OCI-LY3 (cell line): ENCODE data around the gene MYO15B.

Experiments
- H2AFZ ChIP-seq: fragments of 200-600, 300-600 bp; shearing (Covaris generic); 2 replicates; pipeline ENCODE4 v1.6.0; 2014; ENCODE audit warnings: antibody characterized with exemption, low read depth, low read length
- H3K27ac ChIP-seq: fragments of 200-600, 300-600 bp; sonication (generic); 2 replicates; pipeline ENCODE4 v1.5.1; 2014; ENCODE audit warnings: mild to moderate bottlenecking, low read length, moderate library complexity, mixed read lengths
- H3K27me3 ChIP-seq: fragments of 200-600, 300-600 bp; sonication (generic); 2 replicates; pipeline ENCODE4 v1.6.1; 2014; ENCODE audit warnings: low read depth, low read length, mixed read lengths
- H3K36me3 ChIP-seq: fragments of 200-600, 300-600 bp; sonication (generic); replicated peaks from 2 replicates; pipeline ENCODE3; 2014; ENCODE audit warnings: low read depth, low read length, mixed read lengths
- H3K4me1 ChIP-seq: fragments of 300-600, 200-600 bp; sonication (generic); 2 replicates; pipeline ENCODE4 v1.6.1; 2014; ENCODE audit warnings: low read length, mixed read lengths
- H3K4me2 ChIP-seq: fragments of 200-600, 300-600 bp; sonication (generic); 2 replicates; pipeline ENCODE4 v1.6.1; 2014; ENCODE audit warnings: low read length, mixed read lengths
- H3K4me3 ChIP-seq: fragments of 300-600, 200-600 bp; sonication (generic); 2 replicates; pipeline ENCODE4 v1.5.1; 2014; ENCODE audit warnings: antibody characterized with exemption, mild to moderate bottlenecking, low read length, moderate library complexity
- H3K79me2 ChIP-seq: fragments of 300-600, 200-600 bp; shearing (Covaris generic); 2 replicates; pipeline ENCODE4 v1.6.1; 2014; ENCODE audit warnings: mild to moderate bottlenecking, low read length, mixed read lengths
- H3K9ac ChIP-seq: fragments of 300-600, 200-600 bp; shearing (Covaris generic); 2 replicates; pipeline ENCODE4 v1.6.0; 2014; ENCODE audit warnings: mild to moderate bottlenecking, low read length, moderate library complexity
- H3K9me3 ChIP-seq: fragments of 200-600, 300-600 bp; shearing (Covaris generic); 2 replicates; pipeline ENCODE4 v1.6.1; 2014; ENCODE audit warnings: low read length, mixed read lengths; ENCODE audit not compliant: insufficient read depth
- H4K20me1 ChIP-seq: fragments of 200-600, 300-600 bp; sonication (generic); 2 replicates; pipeline ENCODE4 v1.6.1; 2016; ENCODE audit warnings: low read length, mixed read lengths; ENCODE audit not compliant: insufficient read depth
- EZH2phosphoT487 ChIP-seq: fragments of 200-600 bp; shearing (Covaris generic); IDR thresholded peaks from 2 replicates; pipeline ENCODE4 v1.6.1; 2018; ENCODE audit warnings: antibody characterized with exemption, mixed run types, low read depth
- TF ChIP-seq, protein P1 (sequence below): fragments of 200-600, 300-600 bp; sonication (generic); IDR thresholded peaks from 2 replicates; pipeline ENCODE4 v1.5.1; 2014; ENCODE audit warnings: antibody characterized with exemption, low read length, low read depth

Gene MYO15B

DNA sequence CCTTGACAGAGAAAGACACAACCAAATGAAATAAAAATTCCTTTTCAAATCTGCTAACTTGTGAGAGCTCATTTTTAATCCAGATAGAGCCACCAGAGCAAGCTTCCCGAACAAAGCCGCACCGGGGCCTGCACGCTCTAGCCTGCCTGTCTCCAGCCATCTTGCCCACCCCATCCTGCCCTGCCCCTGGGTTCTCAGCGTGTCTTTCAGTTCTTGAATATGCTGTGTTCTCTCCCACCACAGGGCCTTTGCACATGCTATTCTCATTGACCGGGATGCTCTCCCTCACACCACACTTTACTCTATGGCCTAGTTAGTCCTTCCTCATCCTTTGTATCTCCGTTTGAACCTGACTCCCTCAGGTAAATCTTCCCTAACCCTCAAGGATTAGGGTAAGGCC is 60.3 kb downstream of the MYO15B start:
- no peak overlapping the region for H3K27ac ChIP-seq
- no peak overlapping the region for H3K4me2 ChIP-seq
- H3K9ac ChIP-seq, result no peak overlapping the region
- H3K36me3 ChIP-seq, result peaks cover 50% of the 10 kb centered on the region
- H4K20me1 ChIP-seq, result no peaks in the 10 kb centered on the region
- H3K79me2 ChIP-seq, result peaks cover 12% of the 10 kb centered on the region
- TF ChIP-seq EZH2phosphoT487, result no peak
- TF ChIP-seq, protein P1, sequence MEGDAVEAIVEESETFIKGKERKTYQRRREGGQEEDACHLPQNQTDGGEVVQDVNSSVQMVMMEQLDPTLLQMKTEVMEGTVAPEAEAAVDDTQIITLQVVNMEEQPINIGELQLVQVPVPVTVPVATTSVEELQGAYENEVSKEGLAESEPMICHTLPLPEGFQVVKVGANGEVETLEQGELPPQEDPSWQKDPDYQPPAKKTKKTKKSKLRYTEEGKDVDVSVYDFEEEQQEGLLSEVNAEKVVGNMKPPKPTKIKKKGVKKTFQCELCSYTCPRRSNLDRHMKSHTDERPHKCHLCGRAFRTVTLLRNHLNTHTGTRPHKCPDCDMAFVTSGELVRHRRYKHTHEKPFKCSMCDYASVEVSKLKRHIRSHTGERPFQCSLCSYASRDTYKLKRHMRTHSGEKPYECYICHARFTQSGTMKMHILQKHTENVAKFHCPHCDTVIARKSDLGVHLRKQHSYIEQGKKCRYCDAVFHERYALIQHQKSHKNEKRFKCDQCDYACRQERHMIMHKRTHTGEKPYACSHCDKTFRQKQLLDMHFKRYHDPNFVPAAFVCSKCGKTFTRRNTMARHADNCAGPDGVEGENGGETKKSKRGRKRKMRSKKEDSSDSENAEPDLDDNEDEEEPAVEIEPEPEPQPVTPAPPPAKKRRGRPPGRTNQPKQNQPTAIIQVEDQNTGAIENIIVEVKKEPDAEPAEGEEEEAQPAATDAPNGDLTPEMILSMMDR, result no peak
- H3K27me3 ChIP-seq, result no peaks in the 10 kb centered on the region
- H3K4me3 ChIP-seq, result no peak overlapping the region
- peaks cover 28% of the 10 kb centered on the region for H3K4me1 ChIP-seq
- no peak overlapping the region for H2AFZ ChIP-seq
- no peaks in the 10 kb centered on the region for H3K9me3 ChIP-seq

DNA sequence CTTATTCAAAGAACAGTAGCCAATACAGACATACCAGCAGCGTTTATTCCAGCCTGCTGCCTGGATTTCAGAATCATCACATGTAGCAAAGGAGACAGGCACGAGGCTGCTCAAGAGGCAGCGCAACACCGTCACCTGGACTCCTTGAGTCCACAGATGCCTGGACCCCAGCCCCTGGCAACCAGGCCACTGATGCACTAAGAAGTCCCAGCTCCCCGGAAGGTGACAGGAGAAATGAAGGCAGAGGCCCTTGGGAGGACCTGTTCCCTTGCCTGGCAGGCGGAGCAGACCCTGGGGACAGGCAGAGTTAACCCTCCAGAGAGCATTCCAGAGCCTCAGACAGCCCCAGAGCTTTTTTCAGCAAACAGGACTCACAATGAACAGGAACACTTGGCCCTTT is 62.1 kb downstream of the MYO15B start:
- H3K4me3 ChIP-seq, result no peak overlapping the region
- H3K79me2 ChIP-seq, result peaks cover 12% of the 10 kb centered on the region
- no peaks in the 10 kb centered on the region for H4K20me1 ChIP-seq
- H3K9ac ChIP-seq, result no peak overlapping the region
- peaks cover 32% of the 10 kb centered on the region for H3K4me1 ChIP-seq
- no peak overlapping the region for H3K4me2 ChIP-seq
- no peaks in the 10 kb centered on the region for H3K9me3 ChIP-seq
- no peak overlapping the region for H3K27ac ChIP-seq
- peaks cover 52% of the 10 kb centered on the region for H3K36me3 ChIP-seq
- TF ChIP-seq EZH2phosphoT487, result no peak
- TF ChIP-seq, protein P1, result no peak
- H3K27me3 ChIP-seq, result no peaks in the 10 kb centered on the region
- H2AFZ ChIP-seq, result no peak overlapping the region

DNA sequence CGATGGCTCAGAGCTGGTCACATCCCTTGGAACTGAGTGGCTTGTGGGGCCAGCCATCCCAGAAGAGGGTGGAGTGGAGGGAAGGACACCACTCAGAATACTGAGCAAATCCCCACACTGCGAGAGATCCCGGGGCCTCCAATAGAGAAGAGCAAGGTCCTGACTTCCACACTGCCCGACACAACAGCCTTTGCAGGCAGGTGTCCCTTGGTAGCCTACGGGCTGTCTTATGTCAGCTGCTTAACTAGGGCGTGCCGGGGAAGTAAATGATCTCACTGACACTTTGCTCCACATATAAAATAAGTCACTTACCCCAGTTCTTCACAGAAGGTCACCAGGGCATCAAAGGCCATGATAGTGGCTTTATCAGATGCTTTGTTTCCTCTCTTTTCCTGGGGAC is 63.3 kb downstream of the MYO15B start:
- peaks cover 48% of the 10 kb centered on the region for H3K36me3 ChIP-seq
- peaks cover 20% of the 10 kb centered on the region for H3K4me1 ChIP-seq
- H2AFZ ChIP-seq, result no peak overlapping the region

DNA sequence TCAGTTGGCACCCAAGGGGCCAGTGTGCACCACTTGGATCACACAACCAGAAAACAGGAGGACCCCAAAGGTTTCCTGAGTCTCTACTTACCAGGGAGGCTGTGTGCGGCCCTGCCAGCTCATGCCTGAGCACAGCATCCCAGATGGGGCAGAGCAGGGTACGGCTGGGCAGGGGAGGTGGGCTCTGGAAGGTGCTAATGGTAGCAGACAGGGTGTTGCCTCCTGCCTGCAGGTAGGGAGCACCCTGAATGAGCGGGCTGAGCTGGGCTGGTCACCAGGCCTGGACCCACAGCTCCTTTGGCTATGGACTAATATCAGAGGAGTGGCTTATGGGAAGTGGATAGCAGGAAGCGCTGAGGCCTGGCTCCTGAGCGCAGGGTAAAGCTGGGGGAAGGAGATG is 64.7 kb downstream of the MYO15B start:
- no peaks in the 10 kb centered on the region for H3K79me2 ChIP-seq
- H3K4me1 ChIP-seq, result peaks cover 8% of the 10 kb centered on the region; the same call in 1 of the 2 replicates
- no peak overlapping the region for H3K27ac ChIP-seq
- no peak overlapping the region for H3K4me3 ChIP-seq
- H3K4me2 ChIP-seq, result no peak overlapping the region
- H2AFZ ChIP-seq, result no peak overlapping the region
- no peak for TF ChIP-seq EZH2phosphoT487
- TF ChIP-seq, protein P1, result no peak
- peaks cover 46% of the 10 kb centered on the region for H3K36me3 ChIP-seq
- no peak overlapping the region for H3K9ac ChIP-seq
- H3K27me3 ChIP-seq, result no peaks in the 10 kb centered on the region
- H3K9me3 ChIP-seq, result no peaks in the 10 kb centered on the region
- H4K20me1 ChIP-seq, result no peaks in the 10 kb centered on the region

More for the DNA sequence above, 63.3 kb downstream of the MYO15B start:
- H3K79me2 ChIP-seq, result no peaks in the 10 kb centered on the region; the same call in 1 of the 2 replicates
- no peaks in the 10 kb centered on the region for H3K27me3 ChIP-seq
- no peak overlapping the region for H3K9ac ChIP-seq
- H3K9me3 ChIP-seq, result no peaks in the 10 kb centered on the region
- H3K27ac ChIP-seq, result no peak overlapping the region
- H3K4me2 ChIP-seq, result no peak overlapping the region
- H3K4me3 ChIP-seq, result no peak overlapping the region
- no peaks in the 10 kb centered on the region for H4K20me1 ChIP-seq
- TF ChIP-seq EZH2phosphoT487, result no peak
- TF ChIP-seq, protein P1, result no peak
